Adrenal gland (tissue), 12 donors: ENCODE data around the gene FAM20C. TPM values are rescaled to one million over a fixed set of nuclear protein-coding genes. Genes with fewer than 3 reads are reported as not detected.

Source experiments
- DNase-seq, 7 donors: peaks; one replicate each; pipeline ENCODE4 v3.0.0-alpha.2; 2019 to 2020
- H3K27ac ChIP-seq, 5 donors: fragments of 200-600 bp; sonication (generic) in 4 of 5; 1 replicate in 3 of 5; 2 replicates in 2 of 5; pipeline versions ENCODE4 v1.5.1 to v1.8.0; 2016 to 2020; ENCODE audit warnings: mild to moderate bottlenecking in 1 of 5
- H3K27me3 ChIP-seq: fragments of 200-600 bp; 2 replicates; pipeline ENCODE4 v1.8.0; 2021
- H3K36me3 ChIP-seq, 2 donors: fragments of 200-600 bp; replicated peaks in 1 of 2; 1 replicate in 1 of 2; 2 replicates in 1 of 2; pipeline versions ENCODE4 v1.5.1 to v1.8.0; 2018 to 2022
- H3K4me1 ChIP-seq, 2 donors: fragments of 200-600 bp; replicated peaks in 1 of 2; 1 replicate in 1 of 2; 2 replicates in 1 of 2; pipeline versions ENCODE4 v1.5.1 to v1.8.0; 2018 to 2021
- H3K4me3 ChIP-seq, 4 donors: fragments of 200-600 bp; sonication (generic) in 3 of 4; one replicate each; pipeline ENCODE4 v1.5.1; 2016 to 2018
- H3K9me3 ChIP-seq, 3 donors: fragments of 200-600 bp; sonication (generic) in 1 of 3; replicated peaks in 1 of 3; 1 replicate in 2 of 3; 2 replicates in 1 of 3; pipeline versions ENCODE4 v1.5.1 to v1.8.0; 2016 to 2021
- CTCF ChIP-seq, 6 experiments: fragments of 450-650 bp in 4 of 6; fragments of 200-600 bp in 2 of 6; sonication (generic) in 1 of 6; IDR thresholded peaks; 1 replicate in 5 of 6; 2 replicates in 1 of 6; pipeline versions ENCODE4 v1.5.1 to v1.8.0; 2016 to 2021; ENCODE audit warnings: antibody characterized with exemption in 6 of 6, mild to moderate bottlenecking in 2 of 6, moderate library complexity in 1 of 6
- POLR2A ChIP-seq, 2 donors: fragments of 450-650 bp; IDR thresholded peaks; one replicate each; pipeline ENCODE4 v1.6.1; 2017; ENCODE audit warnings: antibody characterized with exemption in 2 of 2, mild to moderate bottlenecking in 2 of 2, moderate library complexity in 1 of 2
- WGBS, 4 donors: extraction: QIAGEN DNeasy Blood & Tissue Kit in 2 of 4; methylation state at CpG; one replicate each; pipeline versions ENCODE4 v1.1.5 to v1.1.7; 2013 to 2017; 5-methylcytosine and 5-hydroxymethylcytosine counted together
- intact Hi-C, 2 donors: fragments of 100-400 bp; cut with DNase I; formaldehyde crosslinking; loops; one replicate each; pipeline versions ENCODE4 v1.14.1 to v1.15.0; 2022 to 2023
- polyA plus RNA-seq, 3 donors: library from polyadenylated mRNA; stranded (reverse); fragments of 200-250 nt in 2 of 3; fragments of 350-450 nt in 1 of 3; fragmentation: Illumina TruSeq in 1 of 3; extraction: RNeasy Lipid Tissue Mini Kit (QIAGEN cat#74804) in 1 of 3; gene quantifications; one replicate each; pipeline ENCODE4 v1.2.3, GENCODE V29; 2013 to 2014
- total RNA-seq, 9 donors: library from RNA; depleted of rRNA in 4 of 9; stranded (reverse); fragments of >200 nt in 4 of 9; fragments of 120-200 nt in 1 of 9; fragmentation: NEBNext Ultra II Directional in 1 of 9; extraction: Animal tissue kit (Norgen Biotek cat#: 25700) in 1 of 9; gene quantifications; one replicate each; pipeline versions ENCODE4 v1.1.0 to v1.2.4, GENCODE V29; 2013 to 2023
- donor health status: healthy with polysubstance abuse.
- donor health status: Bipolar disorder and iron deficiency.
- donor health status: DM: yes; HTN: yes; CAD: no.
- donor health status: DM: no; HTN: no; CAD: no.
- donor health status: DM: no; HTN: no; CAD: no.
- donor health status: DM: yes; HTN: yes; CAD: no.

Gene FAM20C
- total and polyA plus RNA-seq, 12 donors: 2.8 to 57.9 (median 36.0) TPM

- WGBS, 4 donors: 87 to 94% (median 93%) methylated on average over 17 to 21 of the region's 21 CpGs
- intact Hi-C loops: no loop called here
- TF ChIP-seq CTCF (IDR thresholded peaks at IDR 0.05) (no peak), POLR2A (IDR thresholded peaks at IDR 0.05) (no peak)
- H3K4me1 ChIP-seq: peaks cover 25 to 28% of the 10 kb centered on the region in 2 donors
- no peaks in the 10 kb centered on the region for H3K9me3 ChIP-seq
- H3K36me3 ChIP-seq: no peaks in the 10 kb centered on the region
- no peaks in the 10 kb centered on the region for H3K27me3 ChIP-seq
- no peak overlapping the region for H3K27ac ChIP-seq
- no peak overlapping the region for H3K4me3 ChIP-seq
- DNase-seq: no peak
These were observed 2.2 kb upstream of the FAM20C start for GRCh38 chr7:190196-190595.

- intact Hi-C loops: no loop called here
- peak in 5 of 7 donors; percentile 32 to 65 (median 38) for DNase-seq
- Histone ChIP-seq H3K4me1 (peaks cover 33 to 34% of the 10 kb centered on the region in 2 donors), H3K4me3 (peak overlapping the region in 2 of 4 donors; percentile 58 to 94), H3K27ac (peak overlapping the region in 4 of 5 donors; percentile 80 to 89 (median 82)), H3K36me3 (peaks cover 0 to 10% of the 10 kb centered on the region in 2 donors), H3K27me3 (no peaks in the 10 kb centered on the region), H3K9me3 (no peaks in the 10 kb centered on the region)
- 29 to 70% (median 37%) methylated on average over 4 to 34 of the region's 34 CpGs for WGBS, 4 donors
- no peak for TF ChIP-seq POLR2A (IDR thresholded peaks at IDR 0.05)
These were observed 1.0 kb upstream of the FAM20C start for GRCh38 chr7:191105-191980.

GRCh38 chr7:192701-193480 lies 520 bp downstream of the FAM20C start:
- peak in 2 of 7 donors; percentile 32 to 44 for DNase-seq
- Histone ChIP-seq H3K36me3 (peaks cover 0 to 25% of the 10 kb centered on the region in 2 donors), H3K27me3 (no peaks in the 10 kb centered on the region), H3K9me3 (no peaks in the 10 kb centered on the region), H3K4me1 (peaks cover 33 to 34% of the 10 kb centered on the region in 2 donors), H3K4me3 (peak overlapping the region in 2 of 4 donors; percentile 58 to 94), H3K27ac (peak overlapping the region in 3 of 5 donors; percentile 80 to 89 (median 84))
- no peak for TF ChIP-seq POLR2A (IDR thresholded peaks at IDR 0.05)
- no peak for TF ChIP-seq CTCF (IDR thresholded peaks at IDR 0.05)
- intact Hi-C loops: no loop called here
- WGBS, 4 donors: 0 to 2% (median 1%) methylated on average over 20 to 117 of the region's 119 CpGs; no CpG with 5 or more reads in 1 of the 4 donors

- DNase-seq: peak in 1 of 7 donors; percentile 36
- Histone ChIP-seq H3K36me3 (peaks cover 0 to 33% of the 10 kb centered on the region in 2 donors), H3K9me3 (no peaks in the 10 kb centered on the region), H3K27ac (peak overlapping the region in 3 of 5 donors; percentile 37 to 89 (median 59)), H3K4me3 (peak overlapping the region; percentile 23 to 94 (median 38)), H3K4me1 (peaks cover 33 to 34% of the 10 kb centered on the region in 2 donors), H3K27me3 (no peaks in the 10 kb centered on the region)
- TF ChIP-seq POLR2A (IDR thresholded peaks at IDR 0.05) (no peak), CTCF (IDR thresholded peaks at IDR 0.05) (no peak)
- intact Hi-C loops: no loop called here
- WGBS, 4 donors: 11 to 23% (median 14%) methylated on average over 17 to 57 of the region's 57 CpGs
These were observed 1.3 kb downstream of the FAM20C start for GRCh38 chr7:193481-194251.
